Mesenchymal stem cell (in vitro differentiated cells and primary cell): ENCODE measurements around the gene PXMP2.

Experiments used
- DNase-seq: peaks from one replicate; pipeline ENCODE4 v3.0.0-alpha.2; 2013
- H2AFZ ChIP-seq: one replicate; pipeline ENCODE4 v1.6.1; 2013; ENCODE audit warnings: low read depth, mild to moderate bottlenecking, control low read depth, inconsistent platforms, low read length, moderate library complexity
- H2AK5ac ChIP-seq: 2 replicates; pipeline ENCODE4 v1.6.1; 2013; ENCODE audit warnings: low read length, moderate library complexity, mild to moderate bottlenecking, inconsistent platforms; ENCODE audit not compliant: severe bottlenecking
- H2BK120ac ChIP-seq: one replicate; pipeline ENCODE4 v1.6.1; 2013; ENCODE audit warnings: low read depth, mild to moderate bottlenecking, inconsistent platforms, low read length, moderate library complexity
- H2BK12ac ChIP-seq, 2 experiments: one replicate each; pipeline ENCODE4 v1.6.1; 2013; ENCODE audit warnings: inconsistent platforms in 2 of 2, low read length in 2 of 2, mild to moderate bottlenecking in 2 of 2, moderate library complexity in 2 of 2, control low read depth in 1 of 2
- H2BK15ac ChIP-seq: one replicate; pipeline ENCODE4 v1.6.1; 2013; ENCODE audit warnings: mild to moderate bottlenecking, low read depth, inconsistent platforms; ENCODE audit not compliant: poor library complexity, severe bottlenecking
- H2BK5ac ChIP-seq: 2 replicates; pipeline ENCODE4 v1.6.1; 2013; ENCODE audit warnings: low read depth, mild to moderate bottlenecking, low read length, control low read depth, inconsistent platforms; ENCODE audit not compliant: poor library complexity, severe bottlenecking
- H3K14ac ChIP-seq, 2 experiments: one replicate each; pipeline ENCODE4 v1.6.1; 2013; ENCODE audit warnings: inconsistent platforms in 2 of 2, low read length in 2 of 2, control low read depth in 1 of 2, mild to moderate bottlenecking in 1 of 2, moderate library complexity in 1 of 2
- H3K18ac ChIP-seq, 2 experiments: one replicate each; pipeline ENCODE4 v1.6.1; 2013; ENCODE audit warnings: inconsistent platforms in 2 of 2, low read length in 2 of 2, control low read depth in 1 of 2, low read depth in 1 of 2, mild to moderate bottlenecking in 1 of 2
- H3K23ac ChIP-seq, 2 experiments: one replicate each; pipeline ENCODE4 v1.6.1; 2013; ENCODE audit warnings: inconsistent platforms in 2 of 2, low read length in 2 of 2, mild to moderate bottlenecking in 2 of 2, moderate library complexity in 2 of 2, control low read depth in 1 of 2
- H3K27ac ChIP-seq: 2 replicates; pipeline ENCODE4 v1.5.1; 2013; ENCODE audit warnings: mild to moderate bottlenecking, moderate library complexity, low read length, control low read depth, inconsistent platforms; ENCODE audit not compliant: poor library complexity, severe bottlenecking
- H3K27me3 ChIP-seq, 2 experiments: 2 replicates each; pipeline versions ENCODE4 v1.6.1 to v1.7.0; 2013; ENCODE audit warnings: low read length in 2 of 2, mild to moderate bottlenecking in 2 of 2, moderate library complexity in 2 of 2, control low read depth in 1 of 2, inconsistent platforms in 1 of 2; ENCODE audit not compliant: control insufficient read depth in 1 of 2, insufficient read depth in 1 of 2
- H3K36me3 ChIP-seq, 2 experiments: 2 replicates each; pipeline versions ENCODE4 v1.6.1 to v1.7.0; 2013; ENCODE audit warnings: low read length in 2 of 2, control low read depth in 1 of 2, inconsistent platforms in 1 of 2, low read depth in 1 of 2, mild to moderate bottlenecking in 1 of 2; ENCODE audit not compliant: insufficient read depth in 2 of 2, control insufficient read depth in 1 of 2
- H3K4ac ChIP-seq, 2 experiments: one replicate each; pipeline ENCODE4 v1.6.1; 2013; ENCODE audit warnings: inconsistent platforms in 2 of 2, low read length in 2 of 2, mild to moderate bottlenecking in 2 of 2, moderate library complexity in 2 of 2, control low read depth in 1 of 2, low read depth in 1 of 2
- H3K4me1 ChIP-seq: 2 replicates; pipeline ENCODE4 v1.6.1; 2013; ENCODE audit warnings: low read depth, low read length, control low read depth; ENCODE audit not compliant: control insufficient read depth, insufficient read depth
- H3K4me2 ChIP-seq: 2 replicates; pipeline ENCODE4 v1.6.1; 2013; ENCODE audit warnings: low read length, mild to moderate bottlenecking, inconsistent platforms; ENCODE audit not compliant: poor library complexity, severe bottlenecking
- H3K4me3 ChIP-seq, 2 experiments: 2 replicates each; pipeline versions ENCODE4 v1.5.1 to v1.7.0; 2013; ENCODE audit warnings: low read length in 2 of 2, mild to moderate bottlenecking in 2 of 2, control low read depth in 1 of 2, low read depth in 1 of 2; ENCODE audit not compliant: insufficient read depth in 1 of 2
- H3K79me1 ChIP-seq: replicated peaks from 2 replicates; pipeline ENCODE4 v1.6.1; 2013; ENCODE audit warnings: mild to moderate bottlenecking, control low read depth, low read length, inconsistent platforms; ENCODE audit not compliant: poor library complexity, severe bottlenecking
- H3K9ac ChIP-seq: 2 replicates; pipeline ENCODE4 v1.7.0; 2013; ENCODE audit warnings: mild to moderate bottlenecking, low read length, moderate library complexity
- H3K9me3 ChIP-seq: 2 replicates; pipeline ENCODE4 v1.7.0; 2013; ENCODE audit warnings: mild to moderate bottlenecking, low read length; ENCODE audit not compliant: control insufficient read depth
- H4K8ac ChIP-seq: one replicate; pipeline ENCODE4 v1.6.1; 2013; ENCODE audit warnings: inconsistent platforms, mild to moderate bottlenecking, low read length, moderate library complexity
- H4K91ac ChIP-seq: one replicate; pipeline ENCODE4 v1.6.1; 2013; ENCODE audit warnings: mild to moderate bottlenecking, low read length, inconsistent platforms
- WGBS: methylation state at CpG from one replicate; pipeline ENCODE4 v1.1.7; 2013; ENCODE audit warnings: mixed read lengths; 5-methylcytosine and 5-hydroxymethylcytosine counted together

PXMP2 gene

DNA sequence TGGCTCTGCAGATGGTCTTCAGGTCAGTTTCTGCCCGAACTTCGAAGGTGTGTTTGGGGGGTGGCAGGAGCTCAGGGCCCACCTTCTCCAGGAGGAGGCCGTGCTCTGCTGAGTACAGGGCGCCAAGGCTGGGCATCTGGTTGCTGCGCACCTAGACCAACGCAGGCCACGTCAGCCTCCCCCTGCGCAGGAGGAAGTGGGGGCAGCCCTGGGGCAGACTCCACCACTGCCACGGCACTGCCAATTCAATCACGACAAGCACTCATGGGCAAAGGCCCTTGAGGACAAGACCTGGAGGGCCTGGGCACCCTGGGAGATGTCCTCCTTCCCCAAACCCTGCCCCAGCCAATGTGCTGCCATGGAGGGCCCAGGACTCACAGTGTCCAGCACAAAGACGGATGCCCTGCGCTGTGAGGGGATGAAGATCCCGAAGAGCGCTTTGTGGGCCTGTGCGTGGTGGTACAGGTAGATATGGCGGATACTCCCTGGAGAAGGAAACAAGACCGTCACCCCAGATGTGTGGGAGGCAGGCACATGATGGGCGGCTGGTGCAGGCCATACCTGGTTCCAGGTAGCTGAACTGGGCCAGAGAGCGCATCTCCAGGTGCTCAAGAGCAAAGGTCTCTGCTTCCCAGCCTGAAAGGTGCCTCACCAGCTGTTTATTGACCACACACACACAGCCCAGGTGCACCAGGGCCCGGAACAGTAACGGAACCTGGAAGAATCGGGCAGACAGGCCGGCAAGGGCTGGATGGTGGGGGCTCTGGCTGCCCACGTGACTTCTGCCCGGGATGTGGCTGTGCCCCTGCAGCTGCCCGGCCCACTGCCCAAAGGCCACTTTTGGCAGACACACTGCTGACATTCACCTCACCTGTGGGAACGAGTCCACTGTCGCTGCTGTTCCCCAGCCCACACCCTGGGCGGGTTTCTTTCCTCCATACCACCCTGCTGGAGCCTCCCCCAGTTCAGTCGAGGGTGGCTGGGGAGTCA lies 44.2 kb upstream of the PXMP2 start:
- Histone ChIP-seq H2BK15ac (no peak overlapping the region), H3K27me3 (no peaks in the 10 kb centered on the region), H2BK120ac (no peak overlapping the region), H3K36me3 (peaks cover 53 to 55% of the 10 kb centered on the region in 2 experiments), H3K9ac (no peak overlapping the region), H2BK12ac (no peak overlapping the region), H3K9me3 (no peaks in the 10 kb centered on the region), H3K18ac (no peak overlapping the region), H3K4me1 (peaks cover 6% of the 10 kb centered on the region), H3K23ac (no peak overlapping the region), H3K4me2 (no peak overlapping the region), H3K4ac (no peak overlapping the region), H3K79me1 (peaks cover 7% of the 10 kb centered on the region), H3K14ac (no peak overlapping the region), H2AFZ (no peak overlapping the region), H2BK5ac (no peak overlapping the region), H3K27ac (no peak overlapping the region), H4K91ac (no peak overlapping the region), H2AK5ac (no peak overlapping the region), H3K4me3 (no peak overlapping the region), H4K8ac (no peak overlapping the region)
- WGBS = 97% methylated on average over 30 of the region's 30 CpGs
- DNase-seq = no peak

DNA sequence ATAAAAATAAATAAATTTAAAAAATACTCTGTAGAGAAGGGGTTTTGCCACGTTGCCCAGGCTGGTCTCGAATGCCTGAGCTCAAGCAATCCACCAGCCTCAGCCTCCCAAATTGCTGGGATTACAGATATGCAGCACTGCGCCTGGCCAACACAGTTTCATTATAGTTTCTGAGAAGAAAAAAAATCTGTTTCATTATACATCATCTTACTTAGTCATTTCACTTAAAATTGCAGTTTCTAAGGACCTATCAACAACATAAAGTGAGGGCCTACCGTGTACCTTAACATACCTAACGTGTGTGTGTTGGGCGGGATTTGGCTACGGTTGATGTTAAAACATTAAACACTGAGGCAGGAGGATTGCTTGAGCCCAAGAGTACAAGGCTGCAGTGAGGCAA lies 40.5 kb upstream of the PXMP2 start:
- Histone ChIP-seq H3K4me3 (no peak overlapping the region), H2AFZ (no peak overlapping the region), H2BK5ac (no peak overlapping the region), H3K14ac (no peak overlapping the region), H3K18ac (no peak overlapping the region), H4K8ac (no peak overlapping the region), H3K4me2 (no peak overlapping the region), H4K91ac (no peak overlapping the region), H2BK12ac (no peak overlapping the region), H3K4ac (no peak overlapping the region), H3K27ac (no peak overlapping the region), H3K36me3 (peaks cover 55 to 64% of the 10 kb centered on the region in 2 experiments), H3K9ac (no peak overlapping the region), H2BK120ac (no peak overlapping the region), H3K23ac (no peak overlapping the region), H3K79me1 (peaks cover 6% of the 10 kb centered on the region), H2BK15ac (no peak overlapping the region), H2AK5ac (no peak overlapping the region), H3K9me3 (no peaks in the 10 kb centered on the region), H3K27me3 (no peaks in the 10 kb centered on the region), H3K4me1 (no peaks in the 10 kb centered on the region)
- WGBS = 100% methylated on average over 6 of the region's 7 CpGs
- DNase-seq = no peak

DNA sequence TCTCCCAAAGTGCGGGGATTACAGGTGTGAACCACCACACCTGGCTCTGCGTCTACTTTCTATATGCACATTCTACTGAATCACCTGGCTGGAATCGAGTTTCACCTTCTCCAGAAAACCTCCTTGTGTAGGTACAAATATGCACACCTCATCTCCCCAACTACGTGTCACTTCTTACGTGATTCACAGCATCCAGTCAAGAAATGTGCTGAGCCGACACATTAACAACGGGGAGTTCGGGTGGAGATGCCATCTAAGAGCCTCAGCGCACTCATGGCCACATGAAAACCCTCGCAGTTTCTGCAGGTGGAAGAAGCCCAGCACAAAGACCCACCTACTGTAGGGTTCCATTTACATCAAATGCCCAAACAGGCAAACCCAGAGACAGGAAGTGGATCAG lies 39.5 kb upstream of the PXMP2 start:
- H2BK5ac ChIP-seq = no peak overlapping the region
- H3K36me3 ChIP-seq = peaks cover 45 to 61% of the 10 kb centered on the region in 2 experiments
- H2BK15ac ChIP-seq = no peak overlapping the region
- no peak overlapping the region for H3K27ac ChIP-seq
- no peaks in the 10 kb centered on the region for H3K4me1 ChIP-seq
- no peak overlapping the region for H2AFZ ChIP-seq
- H2BK120ac ChIP-seq = no peak overlapping the region
- no peak overlapping the region for H3K4me3 ChIP-seq
- WGBS = 98% methylated on average over 9 of the region's 10 CpGs
- no peak overlapping the region for H2AK5ac ChIP-seq
- no peak overlapping the region for H3K4ac ChIP-seq
- no peak overlapping the region for H2BK12ac ChIP-seq
- H3K14ac ChIP-seq = no peak overlapping the region
- no peak overlapping the region for H3K4me2 ChIP-seq
- H3K23ac ChIP-seq = no peak overlapping the region
- no peak for DNase-seq
- H3K27me3 ChIP-seq = no peaks in the 10 kb centered on the region
- peaks cover 6% of the 10 kb centered on the region for H3K79me1 ChIP-seq
- peak overlapping the region; percentile 20 for H4K8ac ChIP-seq
- H3K18ac ChIP-seq = no peak overlapping the region
- no peak overlapping the region for H3K9ac ChIP-seq
- H4K91ac ChIP-seq = no peak overlapping the region
- H3K9me3 ChIP-seq = no peaks in the 10 kb centered on the region

DNA sequence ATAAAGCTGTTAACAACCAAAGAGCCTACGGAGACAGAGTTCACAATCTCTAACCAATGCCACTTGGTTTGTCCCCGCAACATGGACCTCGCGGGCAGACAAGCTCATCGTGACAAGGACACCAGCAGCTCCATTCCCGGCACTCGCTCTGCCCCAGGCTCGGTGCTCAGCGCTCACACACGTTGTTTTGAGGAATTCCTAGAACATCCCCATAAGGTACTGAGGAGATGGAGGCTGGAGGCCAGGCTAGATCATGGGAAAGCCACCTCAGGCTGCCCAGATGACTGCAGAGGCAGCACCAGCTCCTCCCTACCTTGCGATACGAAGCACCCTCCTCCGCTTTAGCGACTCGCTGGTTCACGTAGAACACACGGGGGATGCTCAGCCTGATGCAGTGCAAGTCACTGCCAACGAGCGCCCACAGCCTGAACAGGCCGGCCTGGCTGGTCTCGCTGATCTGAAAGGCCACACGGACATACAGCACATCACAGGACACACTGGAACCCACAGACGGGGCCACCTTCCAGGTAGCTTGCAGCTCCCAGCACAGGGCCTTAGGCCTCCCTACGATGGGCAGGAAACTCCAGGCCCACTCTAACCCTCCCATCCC lies 38.7 kb upstream of the PXMP2 start:
- no peak overlapping the region for H2AK5ac ChIP-seq
- 97% methylated on average over 24 of the region's 24 CpGs for WGBS
- no peak overlapping the region for H2AFZ ChIP-seq

More for the DNA sequence above, 38.7 kb upstream of the PXMP2 start:
- Histone ChIP-seq H3K4ac (no peak overlapping the region), H3K18ac (no peak overlapping the region), H4K91ac (no peak overlapping the region), H3K27ac (no peak overlapping the region), H3K27me3 (no peaks in the 10 kb centered on the region), H3K36me3 (peaks cover 39 to 61% of the 10 kb centered on the region in 2 experiments), H2BK5ac (no peak overlapping the region), H3K14ac (no peak overlapping the region), H3K9me3 (no peaks in the 10 kb centered on the region), H3K79me1 (peaks cover 6% of the 10 kb centered on the region), H2BK15ac (no peak overlapping the region), H2BK120ac (no peak overlapping the region), H3K4me1 (no peaks in the 10 kb centered on the region), H3K9ac (no peak overlapping the region), H3K23ac (no peak overlapping the region), H3K4me2 (no peak overlapping the region), H4K8ac (no peak overlapping the region), H2BK12ac (no peak overlapping the region), H3K4me3 (no peak overlapping the region)
- DNase-seq = no peak
